Neuronal stem cell (in vitro differentiated cells): Measurements from ENCODE around the gene ZNF416.

ENCODE experiments used
- DNase-seq: peaks from one replicate; pipeline ENCODE4 v3.0.0-alpha.2; 2013; ENCODE audit warnings: low spot score
- H2AFZ ChIP-seq: one replicate; pipeline ENCODE4 v1.6.1; 2013; ENCODE audit warnings: mild to moderate bottlenecking, low read length, inconsistent platforms
- H2AK5ac ChIP-seq: 2 replicates; pipeline ENCODE4 v1.6.1; 2013; ENCODE audit warnings: low read depth, mild to moderate bottlenecking, inconsistent platforms, low read length, moderate library complexity, mixed read lengths
- H2BK120ac ChIP-seq: 2 replicates; pipeline ENCODE4 v1.6.1; 2013; ENCODE audit warnings: low read depth, mild to moderate bottlenecking, inconsistent platforms, low read length, moderate library complexity, mixed read lengths
- H2BK12ac ChIP-seq: one replicate; pipeline ENCODE4 v1.6.1; 2013; ENCODE audit warnings: low read length, inconsistent platforms
- H2BK15ac ChIP-seq: 2 replicates; pipeline ENCODE4 v1.6.1; 2013; ENCODE audit warnings: mild to moderate bottlenecking, low read length, inconsistent platforms, mixed read lengths
- H2BK5ac ChIP-seq: one replicate; pipeline ENCODE4 v1.6.1; 2013; ENCODE audit warnings: inconsistent platforms, mild to moderate bottlenecking, low read length, moderate library complexity
- H3K14ac ChIP-seq: one replicate; pipeline ENCODE4 v1.6.1; 2013; ENCODE audit warnings: low read length, inconsistent platforms
- H3K18ac ChIP-seq: 2 replicates; pipeline ENCODE4 v1.6.1; 2013; ENCODE audit warnings: low read length, inconsistent platforms
- H3K23ac ChIP-seq: 2 replicates; pipeline ENCODE4 v1.6.1; 2013; ENCODE audit warnings: low read depth, mild to moderate bottlenecking, mixed read lengths, low read length, inconsistent platforms; ENCODE audit not compliant: poor library complexity
- H3K27ac ChIP-seq: replicated peaks from 3 replicates; pipeline ENCODE4 v1.5.1; 2013; ENCODE audit warnings: low read length, inconsistent platforms
- H3K27me3 ChIP-seq, 3 experiments: 2 replicates each; pipeline ENCODE4 v1.6.1; 2013; ENCODE audit warnings: low read length in 3 of 3, mild to moderate bottlenecking in 2 of 3, inconsistent platforms in 1 of 3, low read depth in 1 of 3, mixed read lengths in 1 of 3, moderate library complexity in 1 of 3; ENCODE audit not compliant: control insufficient read depth in 3 of 3, insufficient read depth in 3 of 3
- H3K36me3 ChIP-seq, 2 donors: replicated peaks in 1 of 2; 2 replicates each; pipeline ENCODE4 v1.6.1; 2013; ENCODE audit warnings: low read length in 2 of 2; ENCODE audit not compliant: control insufficient read depth in 2 of 2, insufficient read depth in 2 of 2
- H3K4ac ChIP-seq: 2 replicates; pipeline ENCODE4 v1.6.1; 2013; ENCODE audit warnings: inconsistent platforms, mild to moderate bottlenecking, low read length, moderate library complexity
- H3K4me1 ChIP-seq, 2 donors: 1 replicate in 1 of 2; 2 replicates in 1 of 2; pipeline ENCODE4 v1.6.1; 2013; ENCODE audit warnings: low read length in 2 of 2, low read depth in 1 of 2; ENCODE audit not compliant: control insufficient read depth in 2 of 2, insufficient read depth in 1 of 2
- H3K4me2 ChIP-seq: one replicate; pipeline ENCODE4 v1.6.1; 2013; ENCODE audit warnings: mild to moderate bottlenecking, low read length, inconsistent platforms; ENCODE audit not compliant: insufficient read depth, poor library complexity, severe bottlenecking
- H3K4me3 ChIP-seq, 2 donors: 2 replicates each; pipeline ENCODE4 v1.5.1; 2013; ENCODE audit warnings: low read length in 2 of 2, mild to moderate bottlenecking in 2 of 2, inconsistent platforms in 1 of 2, moderate library complexity in 1 of 2
- H3K79me1 ChIP-seq: one replicate; pipeline ENCODE4 v1.6.1; 2013; ENCODE audit warnings: low read depth, mild to moderate bottlenecking, inconsistent platforms, low read length, moderate library complexity
- H3K9ac ChIP-seq: one replicate; pipeline ENCODE4 v1.6.1; 2013; ENCODE audit warnings: mild to moderate bottlenecking, low read depth, low read length, inconsistent platforms; ENCODE audit not compliant: poor library complexity
- H3K9me3 ChIP-seq, 2 donors: replicated peaks in 1 of 2; 2 replicates each; pipeline versions ENCODE3 to v1.6.1; 2013; ENCODE audit warnings: low read length in 2 of 2, mild to moderate bottlenecking in 2 of 2, inconsistent platforms in 1 of 2, low read depth in 1 of 2, mixed read lengths in 1 of 2, moderate library complexity in 1 of 2; ENCODE audit not compliant: control insufficient read depth in 2 of 2, insufficient read depth in 1 of 2
- H4K8ac ChIP-seq: one replicate; pipeline ENCODE4 v1.6.1; 2013; ENCODE audit warnings: low read depth, mild to moderate bottlenecking, inconsistent platforms, low read length, moderate library complexity
- H4K91ac ChIP-seq: one replicate; pipeline ENCODE4 v1.6.1; 2013; ENCODE audit warnings: low read length, low read depth, mild to moderate bottlenecking, inconsistent platforms; ENCODE audit not compliant: poor library complexity
- WGBS, 2 donors: extraction: QIAGEN DNeasy Blood & Tissue Kit; methylation state at CpG; one replicate each; pipeline ENCODE4 v1.1.7; 2013; ENCODE audit warnings: missing lambda C conversion rate in 2 of 2, mixed read lengths in 1 of 2; ENCODE audit not compliant: insufficient read length in 2 of 2, insufficient replicate concordance in 1 of 2; ENCODE audit errors: extremely low coverage in 2 of 2; 5-methylcytosine and 5-hydroxymethylcytosine counted together

ZNF416 gene

DNA sequence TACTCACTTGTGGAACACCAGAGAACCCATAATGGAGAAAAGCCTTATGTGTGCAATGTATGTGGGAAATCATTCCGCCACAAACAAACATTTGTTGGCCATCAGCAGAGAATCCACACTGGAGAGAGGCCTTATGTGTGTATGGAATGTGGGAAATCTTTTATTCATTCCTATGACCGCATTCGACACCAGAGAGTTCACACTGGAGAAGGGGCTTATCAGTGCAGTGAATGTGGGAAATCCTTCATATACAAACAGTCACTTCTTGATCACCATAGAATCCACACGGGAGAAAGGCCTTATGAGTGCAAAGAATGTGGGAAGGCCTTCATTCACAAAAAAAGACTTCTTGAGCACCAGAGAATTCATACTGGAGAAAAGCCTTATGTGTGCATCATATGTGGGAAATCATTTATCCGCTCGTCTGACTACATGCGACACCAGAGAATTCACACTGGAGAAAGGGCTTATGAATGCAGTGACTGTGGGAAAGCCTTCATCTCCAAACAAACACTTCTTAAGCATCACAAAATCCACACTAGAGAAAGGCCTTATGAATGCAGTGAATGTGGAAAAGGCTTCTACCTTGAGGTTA lies 40.7 kb downstream of the ZNF416 start:
- H3K4ac ChIP-seq = no peak overlapping the region
- no peak overlapping the region for H2AK5ac ChIP-seq
- no peak overlapping the region for H3K4me2 ChIP-seq
- no peak overlapping the region for H4K91ac ChIP-seq
- H3K9ac ChIP-seq = no peak overlapping the region
- H3K23ac ChIP-seq = no peak overlapping the region
- no peak overlapping the region for H4K8ac ChIP-seq
- H3K36me3 ChIP-seq = peaks cover 49 to 99% of the 10 kb centered on the region in 2 donors
- WGBS, 2 donors = no CpG with 5 or more reads among the region's 7 CpGs
- no peak overlapping the region for H3K4me3 ChIP-seq
- H3K18ac ChIP-seq = no peak overlapping the region
- no peak overlapping the region for H3K27ac ChIP-seq
- H2BK15ac ChIP-seq = no peak overlapping the region
- H2BK5ac ChIP-seq = no peak overlapping the region
- DNase-seq = no peak
- H2BK12ac ChIP-seq = no peak overlapping the region
- no peaks in the 10 kb centered on the region for H3K4me1 ChIP-seq
- peaks cover 2% of the 10 kb centered on the region for H3K79me1 ChIP-seq
- no peaks in the 10 kb centered on the region for H3K27me3 ChIP-seq
- peaks cover 57 to 98% of the 10 kb centered on the region in 2 donors for H3K9me3 ChIP-seq
- H2BK120ac ChIP-seq = no peak overlapping the region
- no peak overlapping the region for H3K14ac ChIP-seq
- H2AFZ ChIP-seq = no peak overlapping the region

DNA sequence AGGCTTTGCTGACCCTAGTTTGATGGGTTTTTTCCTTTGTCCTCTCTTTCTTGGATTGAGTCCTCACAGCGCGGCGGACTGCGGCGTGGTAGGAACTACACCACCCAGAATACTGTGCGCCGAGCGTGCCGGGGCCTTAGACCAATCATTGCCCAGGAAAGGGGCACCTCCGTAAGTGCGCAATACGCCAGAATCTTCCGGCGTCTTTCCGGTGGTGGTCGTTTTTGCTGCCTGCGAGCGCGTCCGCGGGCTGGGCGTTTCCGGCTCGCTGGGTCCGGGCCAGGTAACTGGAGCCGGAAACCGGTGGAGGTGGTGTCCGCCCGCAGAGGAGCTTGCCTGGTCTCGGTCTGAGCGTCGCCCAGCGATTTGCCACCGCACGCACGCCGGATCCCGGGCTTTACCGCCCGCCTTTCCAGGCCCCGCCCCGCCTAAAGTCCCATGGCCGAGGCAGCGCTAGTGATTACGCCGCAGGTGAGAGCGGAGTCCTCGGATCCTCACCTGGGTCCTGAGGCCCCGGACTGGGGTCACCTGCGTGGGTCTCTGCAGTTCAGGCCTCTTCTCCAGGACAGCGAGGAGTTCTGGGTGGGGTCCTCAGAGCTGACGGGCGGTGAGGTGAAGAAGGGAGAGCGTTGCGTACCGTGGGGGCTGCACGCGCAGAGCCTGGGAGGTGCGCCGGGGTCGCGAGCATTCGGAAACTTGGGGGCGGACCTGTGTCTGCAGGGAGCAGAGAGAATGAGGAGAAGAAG lies 51.4 kb downstream of the ZNF416 start, which contains the start of gene ZNF549:
Gene ZNF549 (plus strand): TSS at position 221 of the 746 bp plus-strand sequence. CDS start 218 bp downstream, at position 439.
- peak; percentile 84 for DNase-seq
- H3K4me1 ChIP-seq = peaks cover 0 to 5% of the 10 kb centered on the region in 2 donors
- H3K23ac ChIP-seq = no peak within 1 kb of the TSS
- peak within 1 kb of the TSS; percentile 96 for H3K9ac ChIP-seq
- peak within 1 kb of the TSS; percentile 80 for H3K4me2 ChIP-seq
- peak within 1 kb of the TSS; percentile 71 for H3K27ac ChIP-seq
- H2BK12ac ChIP-seq = no peak within 1 kb of the TSS
- peak within 1 kb of the TSS; percentile 83 to 99 for H3K4me3 ChIP-seq
- H2BK120ac ChIP-seq = no peak within 1 kb of the TSS
- no peaks in the 10 kb centered on the region for H3K27me3 ChIP-seq
- no peak within 1 kb of the TSS for H4K8ac ChIP-seq
- no peak within 1 kb of the TSS for H2BK15ac ChIP-seq
- peaks cover 3 to 25% of the 10 kb centered on the region in 2 donors for H3K36me3 ChIP-seq
- peaks cover 4% of the 10 kb centered on the region for H3K79me1 ChIP-seq
- peak within 1 kb of the TSS; percentile 0 for H2BK5ac ChIP-seq
- H4K91ac ChIP-seq = no peak within 1 kb of the TSS
- H3K18ac ChIP-seq = peak within 1 kb of the TSS; percentile 93
- H3K14ac ChIP-seq = peak within 1 kb of the TSS; percentile 73
- no CpG with 5 or more reads among the region's 64 CpGs for WGBS, 2 donors
- no peak within 1 kb of the TSS for H2AK5ac ChIP-seq
- H2AFZ ChIP-seq = peak within 1 kb of the TSS; percentile 97
- H3K4ac ChIP-seq = no peak within 1 kb of the TSS
- H3K9me3 ChIP-seq = peaks cover 3 to 26% of the 10 kb centered on the region in 2 donors
